ENCODE measurements around the gene KDM7A.
A peak's percentile ranks its signal among the peaks of the same experiment; 100 is the strongest.
"Not testable (repeated sequence)": the region's sequence is repeated elsewhere in the genome, so short reads cannot be mapped to it uniquely, and the experiment has no call there.

Gene KDM7A

DNA sequence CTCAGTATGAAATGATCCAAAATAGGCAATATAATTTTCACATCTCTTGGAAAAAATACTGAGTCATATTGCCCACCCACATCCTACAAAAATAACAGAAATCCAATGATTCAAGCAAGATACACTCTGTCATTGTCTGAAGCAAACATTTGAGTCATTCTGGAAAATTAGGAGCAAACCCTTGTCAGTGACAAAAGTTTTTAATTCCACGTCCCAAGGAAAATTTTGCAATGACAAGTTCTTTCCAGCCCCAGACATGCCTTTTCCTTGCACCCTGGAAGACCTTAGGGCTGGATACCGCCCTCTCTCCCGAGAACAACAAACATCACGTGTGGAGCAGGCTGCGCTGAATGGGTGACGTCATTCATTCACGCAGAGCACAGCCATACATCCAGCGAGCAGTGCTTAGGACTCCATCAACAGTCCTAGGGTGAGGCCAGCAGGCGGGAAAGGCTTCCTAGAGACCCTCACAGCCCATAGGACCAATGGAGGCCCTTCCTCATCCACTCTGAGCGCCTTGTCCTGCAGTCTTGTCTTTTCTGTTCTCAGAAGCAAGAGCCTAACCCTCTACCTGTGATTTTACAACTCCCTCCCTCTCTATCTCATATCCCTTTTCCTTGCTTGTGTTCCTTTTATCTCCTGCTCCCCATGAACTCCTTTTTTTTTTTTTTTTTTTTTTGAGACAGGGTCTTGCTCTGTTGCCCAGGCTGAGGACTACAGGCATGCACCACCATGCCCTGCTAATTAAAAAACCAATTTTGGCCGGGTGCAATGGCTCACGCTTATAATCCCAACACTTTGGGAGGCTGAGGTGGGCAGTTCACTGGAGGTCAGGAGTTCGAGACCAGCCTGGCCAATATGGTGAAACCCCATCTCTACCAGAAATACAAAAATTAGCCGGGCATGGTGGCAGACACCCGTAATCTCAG, 23.5 kb upstream of the KDM7A start:
- DNase-seq (ENCODE audit: low read depth, low spot score): no peak

DNA sequence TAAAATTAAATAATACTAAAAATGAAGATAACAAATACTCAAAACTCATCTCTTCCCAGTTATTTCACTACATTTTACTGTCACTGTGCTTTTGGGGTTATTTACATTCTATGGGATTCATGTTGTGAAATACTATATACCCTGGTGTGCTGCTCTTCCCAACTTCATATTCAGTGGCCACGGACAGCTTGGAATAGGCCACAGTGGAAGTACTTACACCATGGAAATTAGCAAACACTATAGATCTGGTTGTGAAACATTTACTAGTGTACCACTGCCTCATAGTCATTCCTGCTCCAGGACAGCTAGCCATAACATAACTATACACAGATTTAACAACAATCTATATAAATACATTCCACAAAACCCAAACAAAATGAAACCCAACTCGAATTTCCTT, 21.2 kb upstream of the KDM7A start:
- DNase-seq (ENCODE audit: low read depth, low spot score): no peak

- DNase-seq (ENCODE audit: low read depth, low spot score): no peak
Observed at GRCh38 chr7:140197218-140197890, 20.6 kb upstream of the KDM7A start.

DNA sequence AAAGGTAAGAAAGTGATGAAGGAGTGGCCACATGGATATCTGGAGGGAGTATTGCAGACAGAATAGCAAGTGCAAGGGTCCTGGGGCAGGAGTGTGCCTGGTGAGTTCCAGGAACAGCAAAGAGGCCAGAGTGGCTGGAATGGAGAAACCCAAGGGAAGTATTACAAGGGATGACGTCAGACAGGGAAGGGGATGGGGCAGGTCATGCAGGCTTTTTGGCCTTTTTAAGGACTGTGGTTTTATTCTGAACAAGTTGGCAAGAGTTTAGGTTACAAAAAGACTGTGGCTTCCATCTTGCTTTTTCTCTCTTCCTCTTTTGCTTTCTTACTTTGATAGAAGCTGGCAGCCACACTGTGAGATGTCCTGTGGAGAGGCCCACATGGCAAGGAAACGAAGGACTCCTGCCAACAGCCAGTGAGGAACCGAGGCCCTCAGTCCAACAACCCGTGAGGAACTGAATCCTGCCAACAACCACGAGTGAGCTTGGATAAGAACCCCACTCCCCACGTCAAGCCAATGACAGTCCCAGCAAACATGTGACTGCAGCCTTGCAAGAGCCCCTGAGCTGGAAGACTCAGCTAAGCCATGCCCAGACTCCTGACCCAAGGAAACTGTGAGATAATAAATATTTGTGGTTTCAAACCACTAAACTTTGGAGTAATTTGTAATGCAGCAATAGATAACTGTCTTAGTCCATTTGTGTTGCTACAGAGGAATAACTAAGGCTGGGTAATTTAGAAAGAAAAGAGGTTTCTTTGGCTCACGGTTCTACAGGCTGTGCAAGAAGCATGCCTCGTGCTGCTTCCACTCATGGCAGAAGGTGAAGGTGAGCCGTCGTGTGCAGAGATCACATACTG, 19.8 kb upstream of the KDM7A start:
- no peak for DNase-seq (ENCODE audit: low read depth, low spot score)

DNA sequence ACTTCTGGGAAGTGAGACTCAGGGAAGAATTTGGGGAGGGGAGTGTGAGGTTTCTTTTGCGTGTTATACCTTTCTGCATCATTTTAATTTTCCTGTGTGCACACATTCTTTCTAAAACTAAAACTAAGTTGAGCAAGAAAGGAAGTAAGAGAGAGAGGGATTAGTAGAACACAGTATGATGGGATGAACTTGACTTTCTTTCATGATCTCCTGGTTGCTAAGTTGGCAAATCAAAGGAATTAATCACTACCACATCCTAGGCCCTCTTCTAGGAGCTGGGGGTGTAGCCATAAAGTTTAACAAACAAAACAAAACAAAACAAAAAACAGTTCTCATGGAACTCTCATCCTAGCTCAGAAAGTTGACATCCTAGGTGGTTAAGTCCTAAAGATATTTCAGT, 19.1 kb upstream of the KDM7A start:
- no peak for DNase-seq (ENCODE audit: low read depth, low spot score)

DNA sequence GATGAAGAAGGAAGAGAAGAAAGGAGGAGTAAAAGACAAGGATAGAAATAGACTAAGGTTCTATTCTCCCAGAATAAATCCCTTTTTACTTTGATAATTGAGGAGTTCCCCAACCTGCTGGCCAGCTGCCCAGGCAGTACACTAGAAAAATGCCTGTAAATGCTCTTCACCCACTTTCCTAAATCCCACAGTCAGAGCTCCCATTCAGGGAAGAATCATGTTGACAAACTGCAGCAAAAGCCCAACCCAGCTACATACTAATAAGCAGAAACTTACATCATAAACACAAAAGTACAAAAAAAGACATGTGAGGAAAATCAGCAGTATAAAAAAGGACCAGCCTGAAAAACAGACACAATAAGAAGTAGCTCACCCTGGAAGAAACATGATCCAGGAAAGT, 15.8 kb upstream of the KDM7A start:
- no peak for DNase-seq (ENCODE audit: low read depth, low spot score)

- no peak for DNase-seq (ENCODE audit: low read depth, low spot score)
Observed at GRCh38 chr7:140192176-140192575, 15.4 kb upstream of the KDM7A start.

GRCh38 chr7:140190588-140190987, 13.8 kb upstream of the KDM7A start:
- DNase-seq (ENCODE audit: low read depth, low spot score): no peak

DNA sequence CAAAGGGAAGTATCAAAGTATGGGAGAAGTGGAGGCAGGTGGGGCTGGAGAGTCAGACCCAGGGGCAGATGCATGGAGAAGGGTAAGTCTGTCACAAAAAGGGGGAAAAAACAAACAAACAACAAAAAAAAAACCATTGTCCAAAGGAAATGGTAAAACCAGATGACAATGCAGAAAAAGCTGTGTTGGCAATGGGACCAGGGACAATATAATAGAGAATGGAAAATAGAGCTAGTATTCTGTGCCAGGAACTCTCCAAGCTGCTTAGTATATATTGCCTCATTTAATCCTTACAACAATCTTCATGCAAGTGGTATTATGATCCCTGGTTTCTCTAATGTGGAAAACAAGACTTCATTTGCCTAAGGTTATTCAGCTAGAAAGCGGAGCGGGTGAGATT, 13.1 kb upstream of the KDM7A start:
- no peak for DNase-seq (ENCODE audit: low read depth, low spot score)

- DNase-seq (ENCODE audit: low read depth, low spot score): no peak
Observed at GRCh38 chr7:140182917-140183316, 6.1 kb upstream of the KDM7A start.

GRCh38 chr7:140179339-140179738, 2.6 kb upstream of the KDM7A start:
- no peak for DNase-seq (ENCODE audit: low read depth, low spot score)

GRCh38 chr7:140176122-140176701, 571 bp downstream of the KDM7A start:
- no peak for DNase-seq (ENCODE audit: low read depth, low spot score)

DNA sequence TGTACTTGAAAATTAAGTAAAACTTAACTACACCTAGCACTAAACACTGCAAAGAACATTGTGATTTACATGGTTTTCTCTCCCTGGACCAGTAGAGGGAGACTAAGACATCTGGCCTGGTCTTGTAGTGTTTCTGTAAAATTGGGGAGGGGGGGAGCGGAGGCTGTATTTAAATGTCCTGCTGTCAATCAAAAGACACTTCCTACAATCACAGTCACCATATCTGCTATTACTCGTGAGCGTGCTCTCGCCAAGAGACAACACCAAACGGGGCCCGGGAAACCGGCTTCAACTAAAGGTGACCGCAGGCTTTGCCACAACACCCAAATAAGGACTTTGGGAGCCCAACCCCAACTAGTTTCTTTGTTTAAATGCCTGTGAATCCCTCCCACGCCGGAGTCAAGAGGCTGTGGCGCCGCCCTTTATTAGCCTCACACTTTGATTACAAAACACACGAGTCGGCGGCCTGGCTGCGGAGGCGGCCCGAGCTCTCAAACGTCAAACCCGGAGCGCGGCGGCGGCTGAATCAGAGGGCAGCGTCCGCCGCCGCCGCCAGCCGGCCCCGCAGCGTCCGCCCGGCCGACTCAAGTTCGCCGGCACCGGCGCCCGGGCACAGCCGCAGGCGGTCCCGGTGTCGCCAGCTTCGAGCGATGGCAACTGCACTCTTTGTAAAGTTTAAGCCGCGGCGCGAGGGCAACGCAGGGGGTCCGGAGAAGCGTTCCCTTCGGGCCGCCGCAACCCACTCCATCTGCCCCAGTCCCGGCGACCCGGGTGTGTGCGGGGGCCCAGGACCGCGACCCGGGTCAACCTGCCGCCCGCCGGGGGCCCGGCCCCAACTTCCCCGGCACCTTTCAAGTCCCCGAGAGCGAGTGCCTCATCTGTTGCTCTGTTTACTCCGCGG, 1.3 kb downstream of the KDM7A start:
- DNase-seq (ENCODE audit: low read depth, low spot score): peak; percentile 85

DNA sequence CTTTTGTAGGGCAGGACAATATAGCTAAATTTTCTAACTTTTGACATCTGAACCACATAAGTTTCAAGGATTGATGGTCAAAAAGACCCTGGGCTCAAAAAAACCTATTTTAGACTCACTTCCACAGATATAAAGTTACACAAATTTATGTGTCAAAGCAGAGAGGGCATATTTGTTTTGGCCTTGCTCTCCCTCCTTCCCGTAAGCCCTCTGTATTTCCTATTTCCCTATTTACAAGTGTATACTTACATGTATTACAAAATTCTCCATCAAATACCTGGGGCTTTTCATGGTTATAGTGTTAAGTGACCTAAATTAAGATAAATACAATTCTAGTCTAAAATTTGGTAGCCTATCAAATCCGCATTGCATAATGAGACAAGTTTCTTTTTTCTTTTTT, 2.6 kb downstream of the KDM7A start:
- no peak for DNase-seq (ENCODE audit: low read depth, low spot score)

DNA sequence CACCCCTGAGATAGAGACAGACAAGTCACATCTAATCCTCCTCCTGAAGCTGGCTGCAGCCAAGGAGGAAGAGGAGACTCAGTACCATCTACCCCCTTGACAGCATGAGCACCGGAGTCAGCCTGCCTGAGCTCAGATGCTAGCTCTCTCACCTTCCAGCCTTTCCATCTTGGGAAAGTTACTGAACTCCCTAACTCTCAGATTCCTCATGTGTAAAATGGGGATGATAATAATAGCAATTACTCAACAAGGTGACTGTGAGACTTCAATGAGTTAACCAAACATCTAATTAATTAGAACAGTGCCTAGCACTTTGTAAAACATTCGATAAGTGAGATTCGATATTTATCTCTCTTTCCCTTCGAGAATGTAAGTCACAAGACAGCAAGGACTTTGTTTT, 6.4 kb downstream of the KDM7A start:
- DNase-seq (ENCODE audit: low read depth, low spot score): no peak

DNA sequence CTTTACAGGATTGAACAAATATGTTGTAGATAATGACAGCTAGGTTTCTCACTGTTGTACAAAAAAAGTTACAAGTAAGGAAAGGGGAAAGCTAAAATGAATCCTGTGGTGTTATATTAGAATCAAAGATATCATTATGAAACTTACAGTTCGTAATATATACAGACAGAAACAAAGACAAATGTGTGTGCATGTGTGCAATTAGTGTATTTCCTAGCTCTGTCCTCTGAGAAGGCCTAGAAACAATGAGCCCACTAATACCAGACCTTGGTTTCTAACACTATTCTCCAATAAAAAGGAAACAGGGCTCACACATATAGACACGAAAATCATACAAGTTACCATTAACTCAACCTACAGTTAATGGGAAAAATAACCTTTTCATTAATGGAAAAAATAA, 8.0 kb downstream of the KDM7A start:
- DNase-seq (ENCODE audit: low read depth, low spot score): no peak

- DNase-seq (ENCODE audit: low read depth, low spot score): no peak
Observed at GRCh38 chr7:140165422-140165821, 11.4 kb downstream of the KDM7A start.

GRCh38 chr7:140162081-140162480, 14.7 kb downstream of the KDM7A start:
- DNase-seq (ENCODE audit: low read depth, low spot score): not testable (repeated sequence)

- no peak for DNase-seq (ENCODE audit: low read depth, low spot score)
Observed at GRCh38 chr7:140161047-140161446, 15.7 kb downstream of the KDM7A start.

GRCh38 chr7:140160308-140160707, 16.5 kb downstream of the KDM7A start:
- DNase-seq (ENCODE audit: low read depth, low spot score): no peak

DNA sequence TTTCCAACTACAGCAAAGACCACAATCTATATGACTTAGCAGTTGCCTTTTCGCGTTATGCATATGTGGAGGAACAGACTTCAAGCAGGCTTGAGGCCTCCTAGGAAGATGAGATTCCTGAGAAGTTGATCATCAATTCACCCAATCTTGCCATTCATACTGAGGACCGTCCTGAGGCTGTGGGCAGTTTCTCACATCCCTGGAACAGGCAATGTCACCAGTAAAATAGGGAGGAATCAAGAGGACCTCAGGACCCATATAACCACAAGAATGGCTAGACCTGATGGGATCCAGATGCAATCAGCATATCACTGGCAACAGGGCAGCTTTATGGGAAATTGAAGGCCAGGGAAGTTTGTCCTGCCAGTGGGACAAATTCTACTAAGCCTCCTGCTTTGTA, 17.3 kb downstream of the KDM7A start:
- DNase-seq (ENCODE audit: low read depth, low spot score): no peak
